ENCODE results near the gene EPS8L2.

Gene EPS8L2

DNA sequence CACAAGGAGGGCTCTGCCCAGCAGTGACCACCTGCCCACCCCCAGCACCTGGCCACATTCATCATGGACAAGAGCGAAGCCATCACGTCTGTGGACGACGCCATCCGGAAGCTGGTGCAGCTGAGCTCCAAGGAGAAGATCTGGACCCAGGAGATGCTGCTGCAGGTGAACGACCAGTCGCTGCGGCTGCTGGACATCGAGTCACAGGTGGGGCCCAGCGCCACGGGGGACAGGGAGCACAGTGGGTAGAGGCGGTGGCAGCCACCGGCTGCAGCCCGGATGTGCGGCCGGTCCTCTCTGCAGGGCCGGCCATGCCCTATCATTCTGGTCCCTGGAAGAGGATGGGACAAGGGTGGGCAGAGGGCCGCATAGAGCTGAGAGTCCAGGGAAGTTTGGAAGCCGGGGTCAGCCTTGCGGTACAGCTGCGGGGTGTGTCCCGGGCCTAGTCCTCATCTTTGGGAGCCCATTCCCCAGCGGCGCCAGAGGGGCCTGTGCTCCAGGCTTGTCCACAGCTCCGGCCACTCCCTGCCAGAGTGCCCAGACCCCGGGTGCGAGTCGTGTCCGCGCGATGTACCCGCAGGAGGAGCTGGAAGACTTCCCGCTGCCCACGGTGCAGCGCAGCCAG lies 14.1 kb downstream of the EPS8L2 start:
- DNase-seq: no peak
- H2BK15ac ChIP-seq (replicated peaks; ENCODE audit: low read depth): no peak overlapping the region
- H3K36me3 ChIP-seq (ENCODE audit: control insufficient read depth, insufficient read depth, low read length): no peaks in the 10 kb centered on the region
- peak overlapping the region; percentile 41 for H3K9ac ChIP-seq (ENCODE audit: low read length)
- H3K23ac ChIP-seq (ENCODE audit: low read length): no peak overlapping the region
- H3K4me2 ChIP-seq (ENCODE audit: low read length): peak overlapping the region; percentile 40
- no peak overlapping the region for H3K18ac ChIP-seq (ENCODE audit: low read length)
- H3K4ac ChIP-seq (ENCODE audit: low read depth, low read length): no peak overlapping the region
- H3K4me3 ChIP-seq (ENCODE audit: low read length): no peak overlapping the region
- H3K56ac ChIP-seq (ENCODE audit: low read length): peak overlapping the region; percentile 35
- H3K27ac ChIP-seq (ENCODE audit: low read depth, low read length): no peak overlapping the region
- no CpG with 5 or more reads among the region's 35 CpGs for WGBS (ENCODE audit: extremely low coverage, insufficient coverage, low lambda C conversion rate)
- H4K5ac ChIP-seq (ENCODE audit: low read length): no peak overlapping the region
- H2BK5ac ChIP-seq (ENCODE audit: low read length): no peak overlapping the region
- no peak overlapping the region for H2BK120ac ChIP-seq (ENCODE audit: low read depth, low read length)
- no peak overlapping the region for H4K8ac ChIP-seq (ENCODE audit: low read depth, low read length)
- H3K4me1 ChIP-seq (ENCODE audit: control insufficient read depth, low read depth, low read length): no peaks in the 10 kb centered on the region
- H3K27me3 ChIP-seq (ENCODE audit: insufficient read depth, low read length, poor library complexity): no peaks in the 10 kb centered on the region
- no peaks in the 10 kb centered on the region for H3K79me2 ChIP-seq (ENCODE audit: control insufficient read depth, insufficient read depth, low read length)
- H3K79me1 ChIP-seq (ENCODE audit: low read length): no peaks in the 10 kb centered on the region
- H2AK5ac ChIP-seq (ENCODE audit: low read length): no peak overlapping the region

GRCh38 chr11:720642-721246 lies 14.7 kb downstream of the EPS8L2 start:
- no peaks in the 10 kb centered on the region for H3K4me1 ChIP-seq (ENCODE audit: control insufficient read depth, low read depth, low read length)
- H3K4ac ChIP-seq (ENCODE audit: low read depth, low read length): no peak overlapping the region
- no peak overlapping the region for H2BK15ac ChIP-seq (replicated peaks; ENCODE audit: low read depth)
- no peak overlapping the region for H3K18ac ChIP-seq (ENCODE audit: low read length)
- no peak overlapping the region for H3K27ac ChIP-seq (ENCODE audit: low read depth, low read length)
- H3K36me3 ChIP-seq (ENCODE audit: control insufficient read depth, insufficient read depth, low read length): no peaks in the 10 kb centered on the region
- no peak overlapping the region for H2BK120ac ChIP-seq (ENCODE audit: low read depth, low read length)
- H3K4me3 ChIP-seq (ENCODE audit: low read length): no peak overlapping the region
- no peak overlapping the region for H4K8ac ChIP-seq (ENCODE audit: low read depth, low read length)
- H4K5ac ChIP-seq (ENCODE audit: low read length): no peak overlapping the region
- peak overlapping the region; percentile 40 for H3K4me2 ChIP-seq (ENCODE audit: low read length)
- peak overlapping the region; percentile 35 for H3K56ac ChIP-seq (ENCODE audit: low read length)
- H2AK5ac ChIP-seq (ENCODE audit: low read length): no peak overlapping the region
- H3K27me3 ChIP-seq (ENCODE audit: insufficient read depth, low read length, poor library complexity): peaks cover 2% of the 10 kb centered on the region
- H3K9ac ChIP-seq (ENCODE audit: low read length): peak overlapping the region; percentile 41
- peak; percentile 77 for DNase-seq
- no peak overlapping the region for H2BK5ac ChIP-seq (ENCODE audit: low read length)
- no peaks in the 10 kb centered on the region for H3K79me2 ChIP-seq (ENCODE audit: control insufficient read depth, insufficient read depth, low read length)
- H3K79me1 ChIP-seq (ENCODE audit: low read length): no peaks in the 10 kb centered on the region
- no CpG with 5 or more reads among the region's 53 CpGs for WGBS (ENCODE audit: extremely low coverage, insufficient coverage, low lambda C conversion rate)
- no peak overlapping the region for H3K23ac ChIP-seq (ENCODE audit: low read length)

DNA sequence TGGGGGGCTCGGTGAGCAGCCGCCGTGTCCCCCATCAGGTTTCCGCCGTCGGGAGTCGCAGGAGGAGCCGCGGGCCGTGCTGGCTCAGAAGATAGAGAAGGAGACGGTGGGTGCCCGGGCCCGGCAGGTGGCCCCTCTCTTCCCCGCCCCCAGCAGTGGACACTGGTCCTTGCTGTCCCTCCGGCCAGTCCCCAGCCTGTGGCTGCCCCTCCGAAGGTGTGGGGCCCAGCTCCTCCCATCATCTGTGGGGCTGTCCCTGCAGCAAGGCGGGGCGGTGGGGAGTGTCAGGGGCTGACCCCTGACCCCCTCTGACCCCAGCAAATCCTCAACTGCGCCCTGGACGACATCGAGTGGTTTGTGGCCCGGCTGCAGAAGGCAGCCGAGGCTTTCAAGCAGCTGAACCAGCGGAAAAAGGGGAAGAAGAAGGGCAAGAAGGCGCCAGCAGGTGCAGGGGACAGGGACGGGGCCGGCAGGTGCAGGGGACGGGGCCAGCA lies 15.3 kb downstream of the EPS8L2 start:
- no peak overlapping the region for H2AK5ac ChIP-seq (ENCODE audit: low read length)
- no peak overlapping the region for H3K4me2 ChIP-seq (ENCODE audit: low read length)
- H3K27ac ChIP-seq (ENCODE audit: low read depth, low read length): no peak overlapping the region
- no peak overlapping the region for H2BK5ac ChIP-seq (ENCODE audit: low read length)
- no peaks in the 10 kb centered on the region for H3K79me2 ChIP-seq (ENCODE audit: control insufficient read depth, insufficient read depth, low read length)
- no peak overlapping the region for H2BK15ac ChIP-seq (replicated peaks; ENCODE audit: low read depth)
- no peaks in the 10 kb centered on the region for H3K36me3 ChIP-seq (ENCODE audit: control insufficient read depth, insufficient read depth, low read length)
- no peak overlapping the region for H4K5ac ChIP-seq (ENCODE audit: low read length)
- H3K56ac ChIP-seq (ENCODE audit: low read length): no peak overlapping the region
- H3K79me1 ChIP-seq (ENCODE audit: low read length): no peaks in the 10 kb centered on the region
- WGBS (ENCODE audit: extremely low coverage, insufficient coverage, low lambda C conversion rate): no CpG with 5 or more reads among the region's 28 CpGs
- H3K9ac ChIP-seq (ENCODE audit: low read length): no peak overlapping the region
- no peak overlapping the region for H3K23ac ChIP-seq (ENCODE audit: low read length)
- no peak overlapping the region for H3K4me3 ChIP-seq (ENCODE audit: low read length)
- no peaks in the 10 kb centered on the region for H3K4me1 ChIP-seq (ENCODE audit: control insufficient read depth, low read depth, low read length)
- no peak overlapping the region for H4K8ac ChIP-seq (ENCODE audit: low read depth, low read length)
- H3K18ac ChIP-seq (ENCODE audit: low read length): no peak overlapping the region
- no peak for DNase-seq
- peaks cover 2% of the 10 kb centered on the region for H3K27me3 ChIP-seq (ENCODE audit: insufficient read depth, low read length, poor library complexity)
- H3K4ac ChIP-seq (ENCODE audit: low read depth, low read length): no peak overlapping the region
- no peak overlapping the region for H2BK120ac ChIP-seq (ENCODE audit: low read depth, low read length)

DNA sequence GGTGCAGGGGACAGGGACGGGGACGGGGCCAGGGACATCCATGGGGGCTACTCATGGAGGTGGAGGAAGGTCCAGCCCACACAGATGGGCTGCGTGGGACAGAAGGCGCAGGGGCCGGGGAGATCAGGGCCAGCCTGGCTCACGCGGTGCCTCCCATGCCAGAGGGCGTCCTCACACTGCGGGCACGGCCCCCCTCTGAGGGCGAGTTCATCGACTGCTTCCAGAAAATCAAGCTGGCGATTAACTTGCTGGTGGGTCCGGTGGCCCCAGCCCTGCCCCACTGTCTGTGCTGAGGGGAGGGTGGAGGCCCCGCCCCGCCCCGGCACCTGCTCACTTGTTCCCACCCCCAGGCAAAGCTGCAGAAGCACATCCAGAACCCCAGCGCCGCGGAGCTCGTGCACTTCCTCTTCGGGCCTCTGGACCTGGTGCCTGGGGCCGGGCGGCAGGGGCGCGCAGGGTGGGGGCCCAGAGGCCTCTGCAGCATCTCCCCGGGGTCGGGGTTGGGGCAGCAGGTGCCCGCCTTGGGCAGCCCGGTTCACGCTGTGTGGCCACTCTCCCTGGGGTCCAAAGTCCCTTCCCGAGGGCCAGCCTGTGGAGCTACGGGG lies 15.8 kb downstream of the EPS8L2 start:
- Histone ChIP-seq H3K79me2 (ENCODE audit: control insufficient read depth, insufficient read depth, low read length) (no peaks in the 10 kb centered on the region), H3K23ac (ENCODE audit: low read length) (no peak overlapping the region), H3K4me2 (ENCODE audit: low read length) (no peak overlapping the region), H2BK15ac (replicated peaks; ENCODE audit: low read depth) (no peak overlapping the region), H2BK120ac (ENCODE audit: low read depth, low read length) (no peak overlapping the region), H2AK5ac (ENCODE audit: low read length) (no peak overlapping the region), H3K79me1 (ENCODE audit: low read length) (no peaks in the 10 kb centered on the region), H3K56ac (ENCODE audit: low read length) (no peak overlapping the region), H3K4me3 (ENCODE audit: low read length) (no peak overlapping the region), H3K27me3 (ENCODE audit: insufficient read depth, low read length, poor library complexity) (peaks cover 2% of the 10 kb centered on the region), H3K27ac (ENCODE audit: low read depth, low read length) (no peak overlapping the region), H3K18ac (ENCODE audit: low read length) (no peak overlapping the region), H4K5ac (ENCODE audit: low read length) (no peak overlapping the region), H4K8ac (ENCODE audit: low read depth, low read length) (no peak overlapping the region), H2BK5ac (ENCODE audit: low read length) (no peak overlapping the region), H3K4me1 (ENCODE audit: control insufficient read depth, low read depth, low read length) (no peaks in the 10 kb centered on the region), H3K36me3 (ENCODE audit: control insufficient read depth, insufficient read depth, low read length) (no peaks in the 10 kb centered on the region), H3K4ac (ENCODE audit: low read depth, low read length) (no peak overlapping the region), H3K9ac (ENCODE audit: low read length) (no peak overlapping the region)
- no CpG with 5 or more reads among the region's 33 CpGs for WGBS (ENCODE audit: extremely low coverage, insufficient coverage, low lambda C conversion rate)
- DNase-seq: no peak

DNA sequence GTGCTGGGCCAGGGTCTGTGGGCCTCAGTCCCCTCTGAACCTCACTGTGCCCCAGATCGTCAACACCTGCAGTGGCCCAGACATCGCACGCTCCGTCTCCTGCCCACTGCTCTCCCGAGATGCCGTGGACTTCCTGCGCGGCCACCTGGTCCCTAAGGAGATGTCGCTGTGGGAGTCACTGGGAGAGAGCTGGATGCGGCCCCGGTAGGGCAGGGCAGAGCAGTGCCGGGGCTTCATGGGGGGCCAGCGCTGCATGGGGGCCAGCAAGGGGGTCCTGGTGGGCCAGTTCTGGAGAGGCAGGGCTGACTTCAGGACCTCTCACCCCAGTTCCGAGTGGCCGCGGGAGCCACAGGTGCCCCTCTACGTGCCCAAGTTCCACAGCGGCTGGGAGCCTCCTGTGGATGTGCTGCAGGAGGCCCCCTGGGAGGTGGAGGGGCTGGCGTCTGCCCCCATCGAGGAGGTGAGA lies 16.3 kb downstream of the EPS8L2 start:
- no peak overlapping the region for H3K4me2 ChIP-seq (ENCODE audit: low read length)
- H3K4me3 ChIP-seq (ENCODE audit: low read length): no peak overlapping the region
- no peak overlapping the region for H2BK120ac ChIP-seq (ENCODE audit: low read depth, low read length)
- no peak overlapping the region for H2AK5ac ChIP-seq (ENCODE audit: low read length)
- no peaks in the 10 kb centered on the region for H3K79me1 ChIP-seq (ENCODE audit: low read length)
- no peaks in the 10 kb centered on the region for H3K4me1 ChIP-seq (ENCODE audit: control insufficient read depth, low read depth, low read length)
- H2BK5ac ChIP-seq (ENCODE audit: low read length): no peak overlapping the region
- H3K27me3 ChIP-seq (ENCODE audit: insufficient read depth, low read length, poor library complexity): peaks cover 2% of the 10 kb centered on the region
- no peaks in the 10 kb centered on the region for H3K79me2 ChIP-seq (ENCODE audit: control insufficient read depth, insufficient read depth, low read length)
- H4K8ac ChIP-seq (ENCODE audit: low read depth, low read length): no peak overlapping the region
- no CpG with 5 or more reads among the region's 20 CpGs for WGBS (ENCODE audit: extremely low coverage, insufficient coverage, low lambda C conversion rate)
- H3K23ac ChIP-seq (ENCODE audit: low read length): no peak overlapping the region
- H4K5ac ChIP-seq (ENCODE audit: low read length): no peak overlapping the region
- H2BK15ac ChIP-seq (replicated peaks; ENCODE audit: low read depth): no peak overlapping the region
- H3K18ac ChIP-seq (ENCODE audit: low read length): no peak overlapping the region
- H3K36me3 ChIP-seq (ENCODE audit: control insufficient read depth, insufficient read depth, low read length): no peaks in the 10 kb centered on the region
- H3K4ac ChIP-seq (ENCODE audit: low read depth, low read length): no peak overlapping the region
- H3K56ac ChIP-seq (ENCODE audit: low read length): no peak overlapping the region
- DNase-seq: no peak
- H3K27ac ChIP-seq (ENCODE audit: low read depth, low read length): no peak overlapping the region
- no peak overlapping the region for H3K9ac ChIP-seq (ENCODE audit: low read length)

Measured in mesendoderm (in vitro differentiated cells).